ENCODE results near the gene HEG1. TPM values are rescaled to one million over a fixed set of nuclear protein-coding genes. Genes with fewer than 3 reads are reported as not detected.

The HEG1 gene
- total and polyA plus RNA-seq, 2 experiments from 2014 or later, result 1.8 to 8.8 TPM

- Mint-ChIP-seq H3K9me3 (no peaks in the 10 kb centered on the region), H3K36me3 (ENCODE audit: low read depth) (no peaks in the 10 kb centered on the region), H3K4me1 (no peaks in the 10 kb centered on the region), H3K27ac (no peak within 1 kb of the TSS), H3K4me3 (no peak within 1 kb of the TSS), H3K27me3 (ENCODE audit: insufficient read depth, low read depth, poor library complexity) (peaks cover 9% of the 10 kb centered on the region)
- Histone ChIP-seq H3K9me2 (ENCODE audit: insufficient read depth) (peaks cover 4% of the 10 kb centered on the region; the same call in 1 of the 2 replicates), H3K79me2 (replicated peaks; ENCODE audit: insufficient read depth) (no peaks in the 10 kb centered on the region), H4K20me1 (replicated peaks; ENCODE audit: insufficient read depth) (no peaks in the 10 kb centered on the region), H3K36me3 (ENCODE audit: insufficient read depth) (no peaks in the 10 kb centered on the region), H3K27me3 (ENCODE audit: insufficient read depth) (no peaks in the 10 kb centered on the region), H3K27ac (ENCODE audit: low read depth) (no peak within 1 kb of the TSS), H3K4me2 (no peak within 1 kb of the TSS), H3F3A (replicated peaks; ENCODE audit: low read depth) (no peaks in the 10 kb centered on the region), H2AFZ (peak within 1 kb of the TSS; percentile 59; the same call in 1 of the 2 replicates), H3K4me3 (no peak within 1 kb of the TSS), H3K4me1 (ENCODE audit: insufficient read depth) (no peaks in the 10 kb centered on the region)
- ATAC-seq (no peak), DNase-seq (ENCODE audit: low spot score) (no peak)
- TF ChIP-seq, protein P1, sequence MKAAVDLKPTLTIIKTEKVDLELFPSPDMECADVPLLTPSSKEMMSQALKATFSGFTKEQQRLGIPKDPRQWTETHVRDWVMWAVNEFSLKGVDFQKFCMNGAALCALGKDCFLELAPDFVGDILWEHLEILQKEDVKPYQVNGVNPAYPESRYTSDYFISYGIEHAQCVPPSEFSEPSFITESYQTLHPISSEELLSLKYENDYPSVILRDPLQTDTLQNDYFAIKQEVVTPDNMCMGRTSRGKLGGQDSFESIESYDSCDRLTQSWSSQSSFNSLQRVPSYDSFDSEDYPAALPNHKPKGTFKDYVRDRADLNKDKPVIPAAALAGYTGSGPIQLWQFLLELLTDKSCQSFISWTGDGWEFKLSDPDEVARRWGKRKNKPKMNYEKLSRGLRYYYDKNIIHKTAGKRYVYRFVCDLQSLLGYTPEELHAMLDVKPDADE (IDR thresholded peaks at IDR 0.05), result no peak
- TF ChIP-seq, protein P2, sequence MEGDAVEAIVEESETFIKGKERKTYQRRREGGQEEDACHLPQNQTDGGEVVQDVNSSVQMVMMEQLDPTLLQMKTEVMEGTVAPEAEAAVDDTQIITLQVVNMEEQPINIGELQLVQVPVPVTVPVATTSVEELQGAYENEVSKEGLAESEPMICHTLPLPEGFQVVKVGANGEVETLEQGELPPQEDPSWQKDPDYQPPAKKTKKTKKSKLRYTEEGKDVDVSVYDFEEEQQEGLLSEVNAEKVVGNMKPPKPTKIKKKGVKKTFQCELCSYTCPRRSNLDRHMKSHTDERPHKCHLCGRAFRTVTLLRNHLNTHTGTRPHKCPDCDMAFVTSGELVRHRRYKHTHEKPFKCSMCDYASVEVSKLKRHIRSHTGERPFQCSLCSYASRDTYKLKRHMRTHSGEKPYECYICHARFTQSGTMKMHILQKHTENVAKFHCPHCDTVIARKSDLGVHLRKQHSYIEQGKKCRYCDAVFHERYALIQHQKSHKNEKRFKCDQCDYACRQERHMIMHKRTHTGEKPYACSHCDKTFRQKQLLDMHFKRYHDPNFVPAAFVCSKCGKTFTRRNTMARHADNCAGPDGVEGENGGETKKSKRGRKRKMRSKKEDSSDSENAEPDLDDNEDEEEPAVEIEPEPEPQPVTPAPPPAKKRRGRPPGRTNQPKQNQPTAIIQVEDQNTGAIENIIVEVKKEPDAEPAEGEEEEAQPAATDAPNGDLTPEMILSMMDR (conservative IDR thresholded peaks at IDR 0.05; ENCODE audit: low read depth in 2 of 2), result no peak
- TF ChIP-seq POLR2AphosphoS5 (IDR thresholded peaks at IDR 0.05; ENCODE audit: low read depth), result no peak
- TF ChIP-seq ZNF114 (CRISPR knock-in tag; IDR thresholded peaks at IDR 0.05), result no peak
- TF ChIP-seq EZH2phosphoT487 (IDR thresholded peaks at IDR 0.05; ENCODE audit: unreplicated experiment), result no peak
Measured at GRCh38 chr3:124934577-124934976, 121.2 kb downstream of the HEG1 start, which contains the start of gene MUC13. MUC13 (minus strand) TSS chr3:124934751; CDS start chr3:124934712, 39 bp downstream.

- Histone ChIP-seq H3K36me3 (ENCODE audit: insufficient read depth) (no peaks in the 10 kb centered on the region), H3K4me2 (no peak overlapping the region), H3K27me3 (ENCODE audit: insufficient read depth) (no peaks in the 10 kb centered on the region), H3K4me3 (no peak overlapping the region), H3K27ac (ENCODE audit: low read depth) (no peak overlapping the region), H3K79me2 (replicated peaks; ENCODE audit: insufficient read depth) (no peaks in the 10 kb centered on the region), H4K20me1 (replicated peaks; ENCODE audit: insufficient read depth) (no peaks in the 10 kb centered on the region), H3K9me2 (ENCODE audit: insufficient read depth) (no peaks in the 10 kb centered on the region), H3K4me1 (ENCODE audit: insufficient read depth) (no peaks in the 10 kb centered on the region), H2AFZ (no peak overlapping the region), H3F3A (replicated peaks; ENCODE audit: low read depth) (no peaks in the 10 kb centered on the region)
- Mint-ChIP-seq H3K36me3 (ENCODE audit: low read depth) (no peaks in the 10 kb centered on the region), H3K4me1 (no peaks in the 10 kb centered on the region), H3K9me3 (no peaks in the 10 kb centered on the region), H3K27ac (no peak overlapping the region), H3K4me3 (no peak overlapping the region), H3K27me3 (ENCODE audit: insufficient read depth, low read depth, poor library complexity) (peaks cover 4% of the 10 kb centered on the region)
- ATAC-seq (peak; percentile 78), DNase-seq (ENCODE audit: low spot score) (peak; percentile 81)
- TF ChIP-seq EZH2phosphoT487 (IDR thresholded peaks at IDR 0.05; ENCODE audit: unreplicated experiment) (no peak), JUNB (IDR thresholded peaks at IDR 0.05; ENCODE audit: unreplicated experiment) (no peak), POLR2AphosphoS5 (IDR thresholded peaks at IDR 0.05; ENCODE audit: low read depth) (no peak), STAT1 (IDR thresholded peaks at IDR 0.05; ENCODE audit: unreplicated experiment) (no peak)
- TF ChIP-seq, protein P2 (conservative IDR thresholded peaks at IDR 0.05; ENCODE audit: low read depth in 2 of 2), result peak; percentile 89 to 96
Measured at GRCh38 chr3:124928333-124929202, 127.2 kb downstream of the HEG1 start.
